ENCODE measurements around the gene SATB1. TPM values are rescaled to one million over a fixed set of nuclear protein-coding genes. Genes with fewer than 3 reads are reported as not detected.
A peak's percentile ranks its signal among the peaks of the same experiment; 100 is the strongest.
"Not testable (repeated sequence)": the region's sequence is repeated elsewhere in the genome, so short reads cannot be mapped to it uniquely, and the experiment has no call there.

The SATB1 gene
- total RNA-seq (2014; rRNA removed; shearing (Covaris generic)): 1.1 TPM in 1 of 2 replicates, not detected in the other

GRCh38 chr3:18424729-18425640 lies at the start of gene SATB1:
Gene SATB1, minus strand, starts transcription at chr3:18425339. Its CDS starts 4,372 bp downstream, at chr3:18420967.
- Histone ChIP-seq H3K4me1 (replicated peaks) (no peaks in the 10 kb centered on the region; the same call in 1 of the 2 replicates), H3K27me3 (replicated peaks) (peaks cover 30% of the 10 kb centered on the region), H3K27ac (no peak within 1 kb of the TSS), H3K9me3 (replicated peaks) (no peaks in the 10 kb centered on the region), H3K36me3 (no peaks in the 10 kb centered on the region), H3K4me3 (peak within 1 kb of the TSS; percentile 51)
- DNase-seq (ENCODE audit: low read depth in 1 of 2, low spot score in 2 of 2): peak in 1 of 2 experiments; percentile 39

- Histone ChIP-seq H3K9me3 (replicated peaks) (no peaks in the 10 kb centered on the region), H3K36me3 (no peaks in the 10 kb centered on the region), H3K4me1 (replicated peaks) (no peaks in the 10 kb centered on the region), H3K27ac (no peak overlapping the region), H3K4me3 (no peak overlapping the region), H3K27me3 (replicated peaks) (no peaks in the 10 kb centered on the region)
- no peak for DNase-seq (ENCODE audit: low read depth in 1 of 2, low spot score in 2 of 2)
Measured at GRCh38 chr3:18474202-18474601, 49.1 kb upstream of the SATB1 start.

- Histone ChIP-seq H3K27me3 (replicated peaks) (no peaks in the 10 kb centered on the region), H3K9me3 (replicated peaks) (no peaks in the 10 kb centered on the region), H3K4me1 (replicated peaks) (no peaks in the 10 kb centered on the region), H3K4me3 (no peak overlapping the region), H3K36me3 (no peaks in the 10 kb centered on the region), H3K27ac (no peak overlapping the region)
- DNase-seq (ENCODE audit: low read depth in 1 of 2, low spot score in 2 of 2): no peak
Measured at GRCh38 chr3:18469775-18470174, 44.6 kb upstream of the SATB1 start.

- H3K4me3 ChIP-seq: no peak overlapping the region
- H3K27me3 ChIP-seq (replicated peaks): no peaks in the 10 kb centered on the region
Measured at GRCh38 chr3:18466136-18466535, 41.0 kb upstream of the SATB1 start.

GRCh38 chr3:18454766-18455165 lies 29.6 kb upstream of the SATB1 start:
- no peaks in the 10 kb centered on the region for H3K9me3 ChIP-seq (replicated peaks)
- no peaks in the 10 kb centered on the region for H3K4me1 ChIP-seq (replicated peaks)
- H3K36me3 ChIP-seq: no peaks in the 10 kb centered on the region
- H3K27me3 ChIP-seq (replicated peaks): no peaks in the 10 kb centered on the region
- no peak for DNase-seq (ENCODE audit: low read depth in 1 of 2, low spot score in 2 of 2)
- H3K27ac ChIP-seq: no peak overlapping the region
- H3K4me3 ChIP-seq: no peak overlapping the region

More at GRCh38 chr3:18466136-18466535, 41.0 kb upstream of the SATB1 start:
- H3K27ac ChIP-seq: no peak overlapping the region
- DNase-seq (ENCODE audit: low read depth in 1 of 2, low spot score in 2 of 2): no peak
- H3K36me3 ChIP-seq: no peaks in the 10 kb centered on the region
- no peaks in the 10 kb centered on the region for H3K9me3 ChIP-seq (replicated peaks)
- H3K4me1 ChIP-seq (replicated peaks): no peaks in the 10 kb centered on the region

- DNase-seq (ENCODE audit: low read depth in 1 of 2, low spot score in 2 of 2); H3K27ac ChIP-seq; H3K4me3 ChIP-seq; H3K36me3 ChIP-seq; H3K9me3 ChIP-seq (replicated peaks); H3K4me1 ChIP-seq (replicated peaks): not testable (repeated sequence)
- peaks cover 19% of the 10 kb centered on the region for H3K27me3 ChIP-seq (replicated peaks)
Measured at GRCh38 chr3:18449618-18450017, 24.5 kb upstream of the SATB1 start.

- H3K27me3 ChIP-seq (replicated peaks): peaks cover 36% of the 10 kb centered on the region
- H3K4me1 ChIP-seq (replicated peaks): peaks cover 7% of the 10 kb centered on the region
- no peaks in the 10 kb centered on the region for H3K36me3 ChIP-seq
- H3K4me3 ChIP-seq: no peak overlapping the region
- no peak for DNase-seq (ENCODE audit: low read depth in 1 of 2, low spot score in 2 of 2)
- H3K9me3 ChIP-seq (replicated peaks): no peaks in the 10 kb centered on the region
- H3K27ac ChIP-seq: no peak overlapping the region
Measured at GRCh38 chr3:18447720-18448119, 22.6 kb upstream of the SATB1 start.

- no peak for DNase-seq (ENCODE audit: low read depth in 1 of 2, low spot score in 2 of 2)
- peaks cover 7% of the 10 kb centered on the region for H3K4me1 ChIP-seq (replicated peaks)
- H3K27me3 ChIP-seq (replicated peaks): peaks cover 48% of the 10 kb centered on the region
- H3K9me3 ChIP-seq (replicated peaks): no peaks in the 10 kb centered on the region
- no peak overlapping the region for H3K4me3 ChIP-seq
- H3K36me3 ChIP-seq: no peaks in the 10 kb centered on the region
- no peak overlapping the region for H3K27ac ChIP-seq
Measured at GRCh38 chr3:18446149-18446825, 21.1 kb upstream of the SATB1 start.

- peaks cover 53% of the 10 kb centered on the region for H3K27me3 ChIP-seq (replicated peaks)
- peaks cover 7% of the 10 kb centered on the region for H3K4me1 ChIP-seq (replicated peaks)
- H3K27ac ChIP-seq: no peak overlapping the region
- H3K4me3 ChIP-seq: no peak overlapping the region
- H3K36me3 ChIP-seq: no peaks in the 10 kb centered on the region
- no peak for DNase-seq (ENCODE audit: low read depth in 1 of 2, low spot score in 2 of 2)
- no peaks in the 10 kb centered on the region for H3K9me3 ChIP-seq (replicated peaks)
Measured at GRCh38 chr3:18445401-18446148, 20.4 kb upstream of the SATB1 start.

- peaks cover 58% of the 10 kb centered on the region for H3K27me3 ChIP-seq (replicated peaks)
- H3K4me3 ChIP-seq: peak overlapping the region; percentile 36
- no peaks in the 10 kb centered on the region for H3K36me3 ChIP-seq
- H3K9me3 ChIP-seq (replicated peaks): no peaks in the 10 kb centered on the region
- peak in 1 of 2 experiments; percentile 9 for DNase-seq (ENCODE audit: low read depth in 1 of 2, low spot score in 2 of 2)
- H3K4me1 ChIP-seq (replicated peaks): peaks cover 7% of the 10 kb centered on the region
- H3K27ac ChIP-seq: no peak overlapping the region
Measured at GRCh38 chr3:18444595-18445400, 19.7 kb upstream of the SATB1 start.

GRCh38 chr3:18443665-18444594 lies 18.8 kb upstream of the SATB1 start:
- no peak for DNase-seq (ENCODE audit: low read depth in 1 of 2, low spot score in 2 of 2)
- H3K4me3 ChIP-seq: peak overlapping the region; percentile 36

More at GRCh38 chr3:18443665-18444594, 18.8 kb upstream of the SATB1 start:
- no peaks in the 10 kb centered on the region for H3K36me3 ChIP-seq
- H3K27ac ChIP-seq: no peak overlapping the region
- peaks cover 7% of the 10 kb centered on the region for H3K4me1 ChIP-seq (replicated peaks)
- no peaks in the 10 kb centered on the region for H3K9me3 ChIP-seq (replicated peaks)
- H3K27me3 ChIP-seq (replicated peaks): peaks cover 58% of the 10 kb centered on the region
